K562 (cell line): Measurements from ENCODE around the gene EFCAB12.

Source experiments
- ELF4 ChIP-seq: fragments of 450-650 bp; formaldehyde crosslinking; IDR thresholded peaks from 2 replicates; pipeline ENCODE4 v1.4.0; 2022; ENCODE audit warnings: missing genetic modification characterization
- HDAC1 ChIP-seq, 2 experiments: fragments of 450-650 bp; IDR thresholded peaks; 2 replicates each; pipeline ENCODE4 v1.6.1; 2016 to 2017; ENCODE audit warnings: inconsistent platforms in 1 of 2, mild to moderate bottlenecking in 1 of 2, moderate library complexity in 1 of 2
- JUN ChIP-seq, 2 experiments: sonication (generic) in 1 of 2; formaldehyde crosslinking in 1 of 2; IDR thresholded peaks; 2 replicates each; pipeline versions ENCODE4 v1.6.1 to v1.8.0; 2012 to 2022; ENCODE audit warnings: borderline replicate concordance in 2 of 2, mild to moderate bottlenecking in 2 of 2, improper control_type of control experiment in 1 of 2, low read depth in 1 of 2, low read length in 1 of 2, missing genetic modification reagents in 1 of 2
- NCOR1 ChIP-seq: fragments of 450-650 bp; IDR thresholded peaks from 2 replicates; pipeline ENCODE4 v1.6.1; 2016; ENCODE audit warnings: mild to moderate bottlenecking, moderate library complexity
- NR2F6 ChIP-seq: fragments of 450-650 bp; formaldehyde crosslinking; IDR thresholded peaks from 2 replicates; pipeline ENCODE4 v1.4.0; 2020; ENCODE audit warnings: mild to moderate bottlenecking
- POLR2A ChIP-seq: fragments of 450-650 bp; conservative IDR thresholded peaks from 2 replicates; pipeline ENCODE4 v1.6.1; 2016
- RAD21 ChIP-seq, 2 experiments: fragments of 250-450 bp in 1 of 2; fragments of 450-650 bp in 1 of 2; sonication (Bioruptor Pico) in 1 of 2; formaldehyde crosslinking in 1 of 2; IDR thresholded peaks in 1 of 2; conservative IDR thresholded peaks in 1 of 2; 2 replicates each; pipeline versions ENCODE4 v1.4.0 to v1.8.0; 2020 to 2022; ENCODE audit warnings: mild to moderate bottlenecking in 2 of 2, moderate library complexity in 1 of 2
- SP1 ChIP-seq: sonication (generic); formaldehyde crosslinking; IDR thresholded peaks from 2 replicates; pipeline ENCODE4 v1.8.1; 2022; ENCODE audit warnings: mild to moderate bottlenecking, missing genetic modification reagents
- ZFX ChIP-seq: sonication (generic); formaldehyde crosslinking; IDR thresholded peaks from 2 replicates; pipeline ENCODE4 v1.8.0; 2022; ENCODE audit warnings: mild to moderate bottlenecking, missing genetic modification reagents, moderate library complexity
- ZNF263 ChIP-seq: sonication (generic); formaldehyde crosslinking; IDR thresholded peaks from 2 replicates; pipeline ENCODE4 v1.8.0; 2022; ENCODE audit warnings: mild to moderate bottlenecking, missing genetic modification reagents, borderline replicate concordance
- TF ChIP-seq, protein P1 (sequence below), 3 experiments: IDR thresholded peaks in 2 of 3; conservative IDR thresholded peaks in 1 of 3; 2 replicates each; pipeline ENCODE4 v1.5.1; 2011 to 2012; ENCODE audit warnings: low read length in 3 of 3, mild to moderate bottlenecking in 3 of 3, control low read depth in 2 of 3, improper control_type of control experiment in 1 of 3, inconsistent platforms in 1 of 3, low read depth in 1 of 3, mixed read lengths in 1 of 3, moderate library complexity in 1 of 3; ENCODE audit not compliant: insufficient read depth in 2 of 3
- TF ChIP-seq, protein P2 (sequence below), 2 experiments: fragments of 450-650 bp; formaldehyde crosslinking in 1 of 2; IDR thresholded peaks; 2 replicates each; pipeline versions ENCODE4 v1.4.0 to v1.6.1; 2014 to 2020; ENCODE audit warnings: mild to moderate bottlenecking in 2 of 2, borderline replicate concordance in 1 of 2, low read depth in 1 of 2
- TF ChIP-seq, protein P3 (sequence below): sonication (generic); formaldehyde crosslinking; IDR thresholded peaks from 2 replicates; pipeline ENCODE4 v1.5.0; 2020; ENCODE audit warnings: missing genetic modification reagents

DNA sequence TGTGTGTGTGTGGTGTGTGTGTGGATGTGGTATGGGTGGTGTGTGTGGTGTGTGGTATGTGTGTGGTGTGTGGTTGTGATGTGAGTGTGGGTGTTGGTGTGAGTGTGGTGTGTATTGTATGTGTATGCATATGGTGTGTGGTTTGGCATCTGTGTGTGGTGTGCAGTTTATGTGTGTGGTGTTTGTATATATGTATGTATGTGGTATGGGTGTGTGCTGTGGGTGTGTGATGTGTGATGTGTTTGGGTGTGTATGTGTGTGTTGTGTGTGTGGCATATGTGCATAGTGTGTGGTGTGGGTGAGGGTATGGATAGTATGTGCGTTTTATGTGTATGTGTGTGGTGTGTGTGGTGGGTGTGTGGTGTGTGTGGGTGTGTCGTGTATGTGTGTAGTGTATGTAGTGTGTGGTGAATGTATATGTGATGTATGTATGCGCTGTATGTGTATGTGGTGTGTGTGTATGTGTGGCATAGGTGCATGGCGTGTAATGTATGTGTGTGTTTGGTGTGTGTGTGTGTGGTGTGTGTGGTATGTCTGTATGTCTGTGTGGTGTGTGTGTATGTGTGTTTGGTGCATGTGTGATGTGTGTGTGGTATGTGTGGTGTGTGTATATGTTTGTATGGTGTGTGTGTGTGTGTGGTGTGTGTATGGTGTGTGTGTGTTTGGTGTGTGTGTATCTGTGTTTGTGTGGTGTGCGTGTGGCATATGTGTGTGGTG, 58.0 kb downstream of the EFCAB12 start:
- TF ChIP-seq ZFX (CRISPR knock-in tag) (no peak), HDAC1 (IDR thresholded peaks at IDR 0.05) (no peak), SP1 (CRISPR knock-in tag) (no peak), NCOR1 (no peak), JUN (IDR thresholded peaks at IDR 0.05; ENCODE audit: borderline replicate concordance, low read depth, low read length) (no peak), JUN (CRISPR knock-in tag; IDR thresholded peaks at IDR 0.05; ENCODE audit: borderline replicate concordance) (no peak), RAD21 (CRISPR knock-in tag; conservative IDR thresholded peaks at IDR 0.05 in 1 of 2, IDR thresholded peaks at IDR 0.05 in 1 of 2) (no peak), POLR2A (no peak), ELF4 (CRISPR knock-in tag) (no peak), NR2F6 (CRISPR knock-in tag) (no peak), ZNF263 (CRISPR knock-in tag) (no peak)
- TF ChIP-seq, protein P1, sequence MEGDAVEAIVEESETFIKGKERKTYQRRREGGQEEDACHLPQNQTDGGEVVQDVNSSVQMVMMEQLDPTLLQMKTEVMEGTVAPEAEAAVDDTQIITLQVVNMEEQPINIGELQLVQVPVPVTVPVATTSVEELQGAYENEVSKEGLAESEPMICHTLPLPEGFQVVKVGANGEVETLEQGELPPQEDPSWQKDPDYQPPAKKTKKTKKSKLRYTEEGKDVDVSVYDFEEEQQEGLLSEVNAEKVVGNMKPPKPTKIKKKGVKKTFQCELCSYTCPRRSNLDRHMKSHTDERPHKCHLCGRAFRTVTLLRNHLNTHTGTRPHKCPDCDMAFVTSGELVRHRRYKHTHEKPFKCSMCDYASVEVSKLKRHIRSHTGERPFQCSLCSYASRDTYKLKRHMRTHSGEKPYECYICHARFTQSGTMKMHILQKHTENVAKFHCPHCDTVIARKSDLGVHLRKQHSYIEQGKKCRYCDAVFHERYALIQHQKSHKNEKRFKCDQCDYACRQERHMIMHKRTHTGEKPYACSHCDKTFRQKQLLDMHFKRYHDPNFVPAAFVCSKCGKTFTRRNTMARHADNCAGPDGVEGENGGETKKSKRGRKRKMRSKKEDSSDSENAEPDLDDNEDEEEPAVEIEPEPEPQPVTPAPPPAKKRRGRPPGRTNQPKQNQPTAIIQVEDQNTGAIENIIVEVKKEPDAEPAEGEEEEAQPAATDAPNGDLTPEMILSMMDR (IDR thresholded peaks at IDR 0.05 in 2 of 3, conservative IDR thresholded peaks at IDR 0.05 in 1 of 3; ENCODE audit: insufficient read depth in 2 of 3, low read depth in 1 of 3, low read length in 3 of 3): no peak
- TF ChIP-seq, protein P2, sequence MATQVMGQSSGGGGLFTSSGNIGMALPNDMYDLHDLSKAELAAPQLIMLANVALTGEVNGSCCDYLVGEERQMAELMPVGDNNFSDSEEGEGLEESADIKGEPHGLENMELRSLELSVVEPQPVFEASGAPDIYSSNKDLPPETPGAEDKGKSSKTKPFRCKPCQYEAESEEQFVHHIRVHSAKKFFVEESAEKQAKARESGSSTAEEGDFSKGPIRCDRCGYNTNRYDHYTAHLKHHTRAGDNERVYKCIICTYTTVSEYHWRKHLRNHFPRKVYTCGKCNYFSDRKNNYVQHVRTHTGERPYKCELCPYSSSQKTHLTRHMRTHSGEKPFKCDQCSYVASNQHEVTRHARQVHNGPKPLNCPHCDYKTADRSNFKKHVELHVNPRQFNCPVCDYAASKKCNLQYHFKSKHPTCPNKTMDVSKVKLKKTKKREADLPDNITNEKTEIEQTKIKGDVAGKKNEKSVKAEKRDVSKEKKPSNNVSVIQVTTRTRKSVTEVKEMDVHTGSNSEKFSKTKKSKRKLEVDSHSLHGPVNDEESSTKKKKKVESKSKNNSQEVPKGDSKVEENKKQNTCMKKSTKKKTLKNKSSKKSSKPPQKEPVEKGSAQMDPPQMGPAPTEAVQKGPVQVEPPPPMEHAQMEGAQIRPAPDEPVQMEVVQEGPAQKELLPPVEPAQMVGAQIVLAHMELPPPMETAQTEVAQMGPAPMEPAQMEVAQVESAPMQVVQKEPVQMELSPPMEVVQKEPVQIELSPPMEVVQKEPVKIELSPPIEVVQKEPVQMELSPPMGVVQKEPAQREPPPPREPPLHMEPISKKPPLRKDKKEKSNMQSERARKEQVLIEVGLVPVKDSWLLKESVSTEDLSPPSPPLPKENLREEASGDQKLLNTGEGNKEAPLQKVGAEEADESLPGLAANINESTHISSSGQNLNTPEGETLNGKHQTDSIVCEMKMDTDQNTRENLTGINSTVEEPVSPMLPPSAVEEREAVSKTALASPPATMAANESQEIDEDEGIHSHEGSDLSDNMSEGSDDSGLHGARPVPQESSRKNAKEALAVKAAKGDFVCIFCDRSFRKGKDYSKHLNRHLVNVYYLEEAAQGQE (IDR thresholded peaks at IDR 0.05; ENCODE audit: borderline replicate concordance): no peak
- TF ChIP-seq, protein P2 (CRISPR knock-in tag; IDR thresholded peaks at IDR 0.05; ENCODE audit: low read depth): no peak
- TF ChIP-seq, protein P3, sequence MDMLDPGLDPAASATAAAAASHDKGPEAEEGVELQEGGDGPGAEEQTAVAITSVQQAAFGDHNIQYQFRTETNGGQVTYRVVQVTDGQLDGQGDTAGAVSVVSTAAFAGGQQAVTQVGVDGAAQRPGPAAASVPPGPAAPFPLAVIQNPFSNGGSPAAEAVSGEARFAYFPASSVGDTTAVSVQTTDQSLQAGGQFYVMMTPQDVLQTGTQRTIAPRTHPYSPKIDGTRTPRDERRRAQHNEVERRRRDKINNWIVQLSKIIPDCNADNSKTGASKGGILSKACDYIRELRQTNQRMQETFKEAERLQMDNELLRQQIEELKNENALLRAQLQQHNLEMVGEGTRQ (CRISPR knock-in tag): no peak
